H1 (cell line): ENCODE measurements around the gene ADGRA3. TPM values are rescaled to one million over a fixed set of nuclear protein-coding genes. Genes with fewer than 3 reads are reported as not detected.

Experiments
- MAFK ChIP-seq: IDR thresholded peaks from 2 replicates; pipeline ENCODE4 v1.6.1; 2012; ENCODE audit warnings: low read depth, mild to moderate bottlenecking, improper control_type of control experiment, low read length
- NRF1 ChIP-seq: IDR thresholded peaks from 2 replicates; pipeline ENCODE4 v1.6.1; 2011; ENCODE audit warnings: mild to moderate bottlenecking, low read depth, low read length, improper control_type of control experiment
- PHF8 ChIP-seq: fragments of 200-600 bp; sonication (generic); conservative IDR thresholded peaks from 2 replicates; pipeline ENCODE4 v1.7.1; 2012; ENCODE audit warnings: low read depth, mild to moderate bottlenecking, inconsistent platforms, low read length, moderate library complexity
- polyA plus RNA-seq, 7 experiments: library from polyadenylated mRNA; depleted of rRNA in 3 of 7; stranded (reverse) in 5 of 7; unstranded in 2 of 7; fragments of >200 nt in 5 of 7; fragments of 200-250 nt in 2 of 7; gene quantifications; 1 replicate in 5 of 7; 2 replicates in 1 of 7; 4 replicates in 1 of 7; pipeline versions ENCODE4 v1.2.1 to v1.2.3, GENCODE V29; 2011 to 2013; ENCODE audit warnings: missing spikeins in 2 of 7, mixed read lengths in 2 of 7
- total RNA-seq: library from RNA; stranded (reverse); fragmentation: NEBNext Ultra II Directional; extraction: Animal tissue kit (Norgen Biotek cat#: 25700); gene quantifications from 2 replicates; pipeline ENCODE4 v1.2.1, GENCODE V29; 2021

Gene ADGRA3
- total and polyA plus RNA-seq, 2 of the 8 experiments (the other 6 are each of a cell fraction or from before 2014, with no cell fraction given) = 31.5 to 63.0 TPM

DNA sequence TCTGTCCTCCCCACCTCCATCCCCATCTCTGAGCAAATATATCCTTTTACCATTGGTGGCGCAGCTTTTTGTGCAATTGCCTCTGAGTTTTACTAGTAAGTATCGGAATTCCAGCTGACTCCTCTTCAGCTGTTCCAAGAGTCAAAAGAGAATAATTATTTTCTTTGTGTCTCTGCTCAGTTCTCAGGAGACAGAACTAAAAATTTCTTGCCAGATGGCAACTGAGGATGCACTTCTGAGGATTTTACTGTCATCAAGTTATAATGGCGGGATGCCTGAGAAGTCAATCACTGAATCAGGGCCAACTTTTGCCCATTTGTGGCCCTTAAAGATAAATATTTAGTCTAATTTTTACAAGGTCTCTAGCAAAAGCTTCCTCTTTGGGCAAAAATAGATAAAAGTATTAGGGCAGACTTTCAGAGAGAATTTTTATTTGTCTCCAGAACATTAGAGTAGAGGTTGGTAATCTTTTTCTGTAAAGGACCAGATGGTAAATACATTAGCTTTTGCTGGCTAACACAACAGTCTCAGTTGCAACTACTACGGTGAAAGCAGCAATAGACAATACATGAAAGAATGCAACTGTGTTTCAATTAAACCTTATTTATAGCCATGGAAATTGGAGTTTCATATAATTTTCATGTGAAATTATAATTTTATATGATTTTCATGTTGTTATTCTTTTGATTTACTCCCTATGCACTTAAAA is 15.6 kb upstream of the ADGRA3 start (continued):
- TF ChIP-seq PHF8 (no peak), NRF1 (no peak), MAFK (no peak)
